OCI-M1 (cell line): ENCODE data around the gene MSLN.

Source experiments
- DNase-seq: peaks from one replicate; lab custom pipeline; 2025; lab: John Stamatoyannopoulos, UW

Gene MSLN

GRCh38 chr16:807347-808084 lies 47.0 kb downstream of the MSLN start:
- DNase-seq: peak; percentile 83

DNA sequence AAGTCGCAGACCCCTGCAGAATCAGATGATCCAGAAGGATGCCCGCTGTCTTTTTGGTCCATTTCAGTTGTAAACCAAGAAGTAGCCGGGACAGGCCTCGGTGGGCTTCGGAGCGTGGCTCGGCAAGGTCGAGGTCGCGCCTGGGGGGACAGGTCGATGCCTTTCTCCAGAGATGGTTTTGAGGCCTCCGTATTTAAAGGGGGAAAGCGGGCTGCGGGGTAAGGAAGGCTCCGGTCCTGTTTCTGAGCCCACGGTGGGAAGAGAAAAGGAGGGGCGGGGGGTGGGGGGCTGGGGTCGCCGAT lies 47.5 kb downstream of the MSLN start:
- DNase-seq: no peak

DNA sequence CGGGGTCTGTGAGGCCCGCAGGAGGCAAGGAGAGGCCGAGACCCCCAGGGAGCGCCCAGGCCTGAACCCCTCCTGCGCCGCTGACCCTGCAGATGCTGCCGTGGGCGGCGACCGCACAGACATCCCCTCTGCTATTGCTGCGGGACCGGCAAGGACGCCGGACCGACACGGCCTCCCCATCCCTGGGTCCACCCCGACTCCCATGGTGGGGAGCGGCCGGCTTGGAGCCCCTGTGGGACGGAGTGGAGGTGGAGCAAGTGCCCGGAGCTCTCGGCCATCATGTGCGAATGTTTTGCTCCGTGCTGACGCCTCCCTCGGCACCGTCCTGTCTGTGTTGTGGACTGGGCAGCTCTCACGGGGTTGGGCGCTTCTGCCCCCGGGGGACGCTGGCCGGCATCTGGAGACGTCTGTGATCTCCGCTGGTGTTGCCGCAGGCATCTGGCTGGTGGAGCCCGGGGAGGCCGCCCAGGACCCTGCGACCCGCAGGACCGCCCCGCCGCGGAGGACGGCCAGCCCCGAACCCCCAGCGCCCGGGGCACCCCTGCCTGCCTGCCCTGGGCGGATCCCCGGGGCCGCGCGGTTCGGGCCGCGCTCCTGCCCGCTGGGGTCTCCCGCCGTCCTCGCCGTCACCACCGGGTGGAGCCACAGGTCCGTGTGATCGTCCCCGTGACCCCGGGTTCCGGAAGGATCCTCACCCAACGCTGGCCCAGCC lies 52.8 kb downstream of the MSLN start:
- DNase-seq: peak; percentile 4

DNA sequence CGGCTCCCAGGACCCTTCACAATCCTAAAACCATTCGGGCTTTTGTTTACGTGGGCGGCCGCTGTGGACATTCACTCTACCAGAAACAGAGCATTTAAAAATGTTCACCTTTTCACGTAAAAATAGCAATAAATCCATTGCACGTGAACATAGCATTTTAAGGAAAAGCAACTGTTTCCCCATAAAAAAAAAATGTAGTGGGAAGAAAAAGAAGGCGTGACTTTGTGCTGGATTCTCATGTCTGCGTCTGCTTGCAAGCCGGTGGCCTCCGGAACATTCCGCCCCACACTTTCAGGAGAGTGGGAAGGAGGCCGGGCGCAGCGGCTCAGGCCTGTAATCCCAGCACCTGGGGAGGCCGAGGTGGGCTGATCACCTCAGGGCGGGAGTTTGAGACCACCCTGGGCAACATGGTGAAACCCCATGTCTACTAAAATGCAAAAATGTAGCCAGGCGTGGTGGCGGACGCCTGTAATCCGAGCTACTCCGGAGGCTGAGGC lies 53.4 kb downstream of the MSLN start:
- no peak for DNase-seq

DNA sequence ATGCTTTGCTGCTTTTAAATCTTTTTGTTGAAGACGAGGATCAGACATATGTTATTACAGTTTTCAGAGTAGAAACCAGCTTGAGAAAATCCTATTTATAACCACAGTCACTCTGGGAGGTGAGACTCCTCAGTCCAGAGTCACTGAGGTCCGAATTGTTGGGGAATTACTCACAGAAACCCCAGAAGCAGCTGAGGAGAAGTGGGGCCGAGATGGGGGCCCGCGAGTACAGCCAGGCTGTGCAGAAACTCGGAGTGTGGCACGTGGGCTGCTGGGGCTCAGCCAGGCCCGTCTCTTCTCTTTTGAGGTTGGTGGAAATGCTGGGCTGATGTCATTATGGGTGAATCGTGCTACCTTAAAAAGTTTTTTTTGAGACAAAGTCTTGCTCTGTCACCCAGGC lies 54.4 kb downstream of the MSLN start:
- no peak for DNase-seq

DNA sequence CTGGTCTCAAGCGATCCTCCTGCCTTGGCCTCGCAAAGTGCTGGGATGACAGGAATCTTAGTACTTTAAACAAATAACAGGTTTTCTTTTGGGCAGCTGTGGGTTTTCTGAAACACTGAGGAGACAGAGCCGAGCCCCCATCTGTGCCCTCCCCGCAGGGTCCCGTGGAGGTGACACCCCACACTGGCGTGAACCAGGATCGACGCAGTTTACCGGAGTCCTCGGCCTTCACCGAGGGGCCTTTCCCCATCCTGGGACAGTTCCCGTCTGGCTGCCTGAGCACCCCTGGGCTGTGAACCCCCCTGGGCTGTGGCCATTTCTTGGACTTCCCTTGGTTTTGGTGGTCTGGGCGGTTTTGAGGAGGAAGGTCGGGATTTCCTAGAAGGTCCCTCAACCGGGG lies 55.3 kb downstream of the MSLN start:
- DNase-seq: no peak

- DNase-seq: no peak
These were observed 56.7 kb downstream of the MSLN start for GRCh38 chr16:817001-817906.

DNA sequence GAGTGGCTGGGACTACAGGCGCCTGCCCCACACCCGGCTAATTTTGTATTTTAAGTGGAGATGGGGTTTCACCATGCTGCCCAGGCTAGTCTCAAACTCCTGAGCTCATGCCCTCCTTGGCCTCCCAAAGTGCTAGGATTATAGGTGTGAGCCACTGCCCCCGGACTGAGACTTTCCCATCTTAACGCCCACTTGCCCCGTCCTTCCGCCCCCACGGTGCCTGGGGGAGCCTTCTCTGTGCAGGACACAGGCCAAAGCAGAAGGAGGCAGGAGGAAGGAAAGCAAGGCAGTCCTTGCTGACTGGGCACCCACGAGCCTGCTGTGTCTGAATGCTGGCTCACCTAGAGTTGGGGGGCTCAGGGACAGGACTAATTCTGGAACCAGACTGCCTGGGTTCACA lies 57.6 kb downstream of the MSLN start:
- DNase-seq: no peak
